H1 (cell line): ENCODE measurements around the gene INO80.

ENCODE experiments used
- CTCF ChIP-seq, 3 experiments: IDR thresholded peaks; 1 replicate in 2 of 3; 2 replicates in 1 of 3; pipeline versions ENCODE4 v1.5.1 to v1.6.1; 2011; ENCODE audit warnings: low read length in 3 of 3, mild to moderate bottlenecking in 3 of 3, inconsistent platforms in 2 of 3, low read depth in 1 of 3, moderate library complexity in 1 of 3; ENCODE audit not compliant: insufficient read depth in 1 of 3; ENCODE audit errors: control extremely low read depth in 1 of 3
- EZH2 ChIP-seq: fragments of 200-600 bp; sonication (generic); IDR thresholded peaks from 2 replicates; pipeline ENCODE4 v1.7.1; 2012; ENCODE audit warnings: low read depth, mild to moderate bottlenecking, moderate library complexity, low read length, inconsistent platforms; ENCODE audit not compliant: severe bottlenecking
- GABPA ChIP-seq: IDR thresholded peaks from 2 replicates; pipeline ENCODE4 v1.6.1; 2011; ENCODE audit warnings: mild to moderate bottlenecking, low read length, moderate library complexity, borderline replicate concordance; ENCODE audit not compliant: insufficient read depth
- RFX5 ChIP-seq: IDR thresholded peaks from 2 replicates; pipeline ENCODE4 v1.6.1; 2011; ENCODE audit warnings: low read depth, low read length, improper control_type of control experiment, borderline replicate concordance
- SIN3A ChIP-seq, 2 experiments: IDR thresholded peaks in 1 of 2; conservative IDR thresholded peaks in 1 of 2; 2 replicates each; pipeline ENCODE4 v1.6.1; 2011 to 2012; ENCODE audit warnings: low read length in 2 of 2, improper control_type of control experiment in 1 of 2, low read depth in 1 of 2, mild to moderate bottlenecking in 1 of 2

- TF ChIP-seq CTCF (IDR thresholded peaks at IDR 0.05; ENCODE audit: control extremely low read depth in 1 of 3, insufficient read depth in 1 of 3, low read depth in 1 of 3, low read length in 3 of 3) (peak; percentile 54 to 82 (median 82)), GABPA (no peak), EZH2 (no peak), SIN3A (conservative IDR thresholded peaks at IDR 0.05 in 1 of 2, IDR thresholded peaks at IDR 0.05 in 1 of 2; ENCODE audit: low read depth in 1 of 2, low read length in 2 of 2) (no peak), RFX5 (no peak)
Observed at GRCh38 chr15:41022487-41023090, 93.5 kb downstream of the INO80 start.
